H9 (cell line): ENCODE measurements around the gene ULK2. TPM values are rescaled to one million over a fixed set of nuclear protein-coding genes. Genes with fewer than 3 reads are reported as not detected.

Experiments
- DNase-seq: peaks from one replicate; pipeline ENCODE4 v3.0.0-alpha.2; 2017
- H2AFZ ChIP-seq: one replicate; pipeline ENCODE4 v1.6.1; 2013; ENCODE audit warnings: mild to moderate bottlenecking, low read length, control low read depth, moderate library complexity
- H2AK5ac ChIP-seq: 2 replicates; pipeline ENCODE4 v1.6.1; 2013; ENCODE audit warnings: low read length, control low read depth, mixed read lengths; ENCODE audit not compliant: insufficient read length
- H2BK120ac ChIP-seq: one replicate; pipeline ENCODE4 v1.6.1; 2013; ENCODE audit warnings: low read depth, mild to moderate bottlenecking, low read length, control low read depth, inconsistent platforms; ENCODE audit not compliant: poor library complexity, severe bottlenecking
- H2BK12ac ChIP-seq: 2 replicates; pipeline ENCODE4 v1.6.1; 2013; ENCODE audit warnings: low read length, control low read depth, mixed read lengths, low read depth; ENCODE audit not compliant: insufficient read length
- H2BK15ac ChIP-seq: 2 replicates; pipeline ENCODE4 v1.6.1; 2013; ENCODE audit warnings: low read depth, low read length, control low read depth
- H2BK20ac ChIP-seq: one replicate; pipeline ENCODE4 v1.6.1; 2013; ENCODE audit warnings: low read depth, mild to moderate bottlenecking, low read length, control low read depth, inconsistent platforms; ENCODE audit not compliant: poor library complexity, severe bottlenecking
- H2BK5ac ChIP-seq: 2 replicates; pipeline ENCODE4 v1.6.1; 2013; ENCODE audit warnings: low read length, control low read depth, mixed read lengths; ENCODE audit not compliant: insufficient read length
- H3K14ac ChIP-seq: 2 replicates; pipeline ENCODE4 v1.6.1; 2013; ENCODE audit warnings: low read length, control low read depth; ENCODE audit not compliant: insufficient read depth
- H3K18ac ChIP-seq: 2 replicates; pipeline ENCODE4 v1.6.1; 2013; ENCODE audit warnings: low read depth, mild to moderate bottlenecking, mixed read lengths, low read length, control low read depth; ENCODE audit not compliant: insufficient read length
- H3K23ac ChIP-seq: 2 replicates; pipeline ENCODE4 v1.6.1; 2013; ENCODE audit warnings: low read length, control low read depth, mixed read lengths, low read depth; ENCODE audit not compliant: insufficient read length
- H3K23me2 ChIP-seq: 2 replicates; pipeline ENCODE4 v1.6.1; 2013; ENCODE audit warnings: low read depth, mild to moderate bottlenecking, mixed read lengths, low read length, control low read depth; ENCODE audit not compliant: insufficient read length, poor library complexity, severe bottlenecking
- H3K27ac ChIP-seq: 2 replicates; pipeline ENCODE4 v1.5.1; 2013; ENCODE audit warnings: low read length, control low read depth, mixed read lengths, low read depth; ENCODE audit not compliant: insufficient read length
- H3K27me3 ChIP-seq: 2 replicates; pipeline ENCODE4 v1.6.1; 2013; ENCODE audit warnings: low read length, control low read depth, inconsistent platforms; ENCODE audit not compliant: insufficient read depth
- H3K4ac ChIP-seq: 2 replicates; pipeline ENCODE4 v1.6.1; 2013; ENCODE audit warnings: low read depth, mild to moderate bottlenecking, control low read depth, inconsistent platforms, low read length, moderate library complexity
- H3K4me1 ChIP-seq: 2 replicates; pipeline ENCODE4 v1.6.1; 2013; ENCODE audit warnings: low read length, control low read depth, inconsistent platforms; ENCODE audit not compliant: insufficient read depth
- H3K4me2 ChIP-seq: 2 replicates; pipeline ENCODE4 v1.6.1; 2013; ENCODE audit warnings: low read length, control low read depth, mixed read lengths; ENCODE audit not compliant: insufficient read length, insufficient read depth
- H3K56ac ChIP-seq: 2 replicates; pipeline ENCODE4 v1.6.1; 2013; ENCODE audit warnings: low read depth, mild to moderate bottlenecking, mixed read lengths, low read length, control low read depth; ENCODE audit not compliant: insufficient read length
- H3K79me1 ChIP-seq: 2 replicates; pipeline ENCODE4 v1.6.1; 2013; ENCODE audit warnings: low read depth, mild to moderate bottlenecking, moderate library complexity, low read length, control low read depth, inconsistent platforms; ENCODE audit not compliant: insufficient read depth, poor library complexity, severe bottlenecking
- H3K79me2 ChIP-seq: 2 replicates; pipeline ENCODE4 v1.6.1; 2013; ENCODE audit warnings: low read length, control low read depth, inconsistent platforms; ENCODE audit not compliant: insufficient read depth
- H3K9ac ChIP-seq: 2 replicates; pipeline ENCODE4 v1.6.1; 2013; ENCODE audit warnings: low read length, control low read depth, mixed read lengths; ENCODE audit not compliant: insufficient read length; ENCODE audit errors: extremely low read depth
- H3K9me3 ChIP-seq: one replicate; pipeline ENCODE4 v1.6.1; 2013; ENCODE audit warnings: low read depth, low read length, inconsistent platforms; ENCODE audit not compliant: control insufficient read depth
- H3T11ph ChIP-seq: one replicate; pipeline ENCODE4 v1.6.1; 2013; ENCODE audit warnings: mild to moderate bottlenecking, low read length, control low read depth, inconsistent platforms
- H4K20me1 ChIP-seq: one replicate; pipeline ENCODE4 v1.6.1; 2013; ENCODE audit not compliant: control insufficient read depth, insufficient read length, insufficient read depth
- H4K5ac ChIP-seq: 2 replicates; pipeline ENCODE4 v1.6.1; 2013; ENCODE audit warnings: low read depth, mild to moderate bottlenecking, mixed read lengths, low read length, control low read depth; ENCODE audit not compliant: insufficient read length
- H4K8ac ChIP-seq: replicated peaks from 2 replicates; pipeline ENCODE4 v1.6.1; 2013; ENCODE audit warnings: low read length, control low read depth, mixed read lengths, low read depth; ENCODE audit not compliant: insufficient read length
- H4K91ac ChIP-seq: 2 replicates; pipeline ENCODE4 v1.6.1; 2013; ENCODE audit warnings: low read depth, mild to moderate bottlenecking, moderate library complexity, mixed read lengths, low read length, control low read depth; ENCODE audit not compliant: insufficient read length
- H3K27ac Mint-ChIP-seq, 3 experiments: 2 replicates in 2 of 3; 3 replicates in 1 of 3; pipeline ENCODE4 v1.8.0; 2020 to 2021; ENCODE audit warnings: mixed read lengths in 3 of 3, mild to moderate bottlenecking in 1 of 3, moderate library complexity in 1 of 3
- H3K27me3 Mint-ChIP-seq: 2 replicates; pipeline ENCODE4 v1.8.0; 2021; ENCODE audit warnings: low read depth, mild to moderate bottlenecking, moderate library complexity, mixed read lengths
- H3K36me3 Mint-ChIP-seq, 3 experiments: 2 replicates in 2 of 3; 3 replicates in 1 of 3; pipeline ENCODE4 v1.8.0; 2020 to 2021; ENCODE audit warnings: low read depth in 3 of 3, mixed read lengths in 3 of 3; ENCODE audit not compliant: insufficient read depth in 1 of 3
- H3K4me1 Mint-ChIP-seq, 2 experiments: 2 replicates each; pipeline ENCODE4 v1.8.0; 2020; ENCODE audit warnings: mixed read lengths in 2 of 2
- H3K4me3 Mint-ChIP-seq, 2 experiments: 2 replicates in 1 of 2; 3 replicates in 1 of 2; pipeline ENCODE4 v1.8.0; 2020 to 2021; ENCODE audit warnings: mild to moderate bottlenecking in 2 of 2, mixed read lengths in 2 of 2, moderate library complexity in 1 of 2
- H3K9me3 Mint-ChIP-seq, 2 experiments: 2 replicates in 1 of 2; 3 replicates in 1 of 2; pipeline ENCODE4 v1.8.0; 2020; ENCODE audit warnings: mild to moderate bottlenecking in 2 of 2, mixed read lengths in 2 of 2, moderate library complexity in 1 of 2
- CTCF ChIP-seq: fragments of 200-600 bp; sonication (generic); conservative IDR thresholded peaks from 3 replicates; pipeline ENCODE4 v1.8.0; 2021; ENCODE audit warnings: antibody characterized with exemption, mild to moderate bottlenecking
- WGBS: extraction: QIAGEN DNeasy Blood & Tissue Kit; methylation state at CpG from one replicate; pipeline ENCODE4 v1.1.7; 2013; ENCODE audit warnings: missing lambda C conversion rate, low lambda C conversion rate, mixed read lengths; ENCODE audit not compliant: insufficient read length; ENCODE audit errors: extremely low coverage; 5-methylcytosine and 5-hydroxymethylcytosine counted together
- total RNA-seq: library from RNA; stranded (reverse); gene quantifications from 2 replicates; pipeline ENCODE4 v1.2.1, GENCODE V29; 2021

ULK2 gene
- total RNA-seq, 1 experiment from 2014 or later = 11.5 TPM

- WGBS = no CpG with 5 or more reads among the region's 24 CpGs
Measured at GRCh38 chr17:19759568-19760549, 107.9 kb downstream of the ULK2 start.

More at GRCh38 chr17:19759568-19760549, 107.9 kb downstream of the ULK2 start:
- no peaks in the 10 kb centered on the region for H3K23me2 ChIP-seq
- H2AK5ac ChIP-seq = no peak overlapping the region
- no peak overlapping the region for H3K9ac ChIP-seq
- no peak overlapping the region for H4K91ac ChIP-seq
- Mint-ChIP-seq H3K4me1 (peaks cover 7 to 11% of the 10 kb centered on the region in 2 experiments), H3K27ac (no peak overlapping the region), H3K9me3 (no peaks in the 10 kb centered on the region; a peak in 1 of 5 replicates), H3K36me3 (no peaks in the 10 kb centered on the region), H3K4me3 (no peak overlapping the region), H3K27me3 (peaks cover 14% of the 10 kb centered on the region)
- no peaks in the 10 kb centered on the region for H3K79me1 ChIP-seq
- no peak overlapping the region for H2BK120ac ChIP-seq
- no peaks in the 10 kb centered on the region for H3K4me1 ChIP-seq
- H3K27ac ChIP-seq = no peak overlapping the region
- H2BK12ac ChIP-seq = no peak overlapping the region
- peak overlapping the region; percentile 8; the same call in 1 of the 2 replicates for H3K14ac ChIP-seq
- no peak overlapping the region for H4K8ac ChIP-seq
- no peak overlapping the region for H2BK15ac ChIP-seq
- H3K9me3 ChIP-seq = no peaks in the 10 kb centered on the region
- H3K56ac ChIP-seq = no peak overlapping the region
- no peak overlapping the region for H2BK5ac ChIP-seq
- H2AFZ ChIP-seq = no peak overlapping the region
- H3K4ac ChIP-seq = no peak overlapping the region
- no peak overlapping the region for H4K5ac ChIP-seq
- DNase-seq = peak; percentile 63
- no peak overlapping the region for H3K4me2 ChIP-seq
- no peaks in the 10 kb centered on the region for H3K79me2 ChIP-seq
- H3K18ac ChIP-seq = no peak overlapping the region
- TF ChIP-seq CTCF = no peak
- H2BK20ac ChIP-seq = no peak overlapping the region
- no peak overlapping the region for H3K23ac ChIP-seq
- H4K20me1 ChIP-seq = no peaks in the 10 kb centered on the region
- no peaks in the 10 kb centered on the region for H3K27me3 ChIP-seq
- no peak overlapping the region for H3T11ph ChIP-seq
